ENCODE data around the gene HIC2. TPM values are rescaled to one million over a fixed set of nuclear protein-coding genes. Genes with fewer than 3 reads are reported as not detected.
"Not testable (repeated sequence)": the region's sequence is repeated elsewhere in the genome, so short reads cannot be mapped to it uniquely, and the experiment has no call there.

Gene HIC2
- total RNA-seq, 1 donor from 2014 or later: 4.4 TPM

DNA sequence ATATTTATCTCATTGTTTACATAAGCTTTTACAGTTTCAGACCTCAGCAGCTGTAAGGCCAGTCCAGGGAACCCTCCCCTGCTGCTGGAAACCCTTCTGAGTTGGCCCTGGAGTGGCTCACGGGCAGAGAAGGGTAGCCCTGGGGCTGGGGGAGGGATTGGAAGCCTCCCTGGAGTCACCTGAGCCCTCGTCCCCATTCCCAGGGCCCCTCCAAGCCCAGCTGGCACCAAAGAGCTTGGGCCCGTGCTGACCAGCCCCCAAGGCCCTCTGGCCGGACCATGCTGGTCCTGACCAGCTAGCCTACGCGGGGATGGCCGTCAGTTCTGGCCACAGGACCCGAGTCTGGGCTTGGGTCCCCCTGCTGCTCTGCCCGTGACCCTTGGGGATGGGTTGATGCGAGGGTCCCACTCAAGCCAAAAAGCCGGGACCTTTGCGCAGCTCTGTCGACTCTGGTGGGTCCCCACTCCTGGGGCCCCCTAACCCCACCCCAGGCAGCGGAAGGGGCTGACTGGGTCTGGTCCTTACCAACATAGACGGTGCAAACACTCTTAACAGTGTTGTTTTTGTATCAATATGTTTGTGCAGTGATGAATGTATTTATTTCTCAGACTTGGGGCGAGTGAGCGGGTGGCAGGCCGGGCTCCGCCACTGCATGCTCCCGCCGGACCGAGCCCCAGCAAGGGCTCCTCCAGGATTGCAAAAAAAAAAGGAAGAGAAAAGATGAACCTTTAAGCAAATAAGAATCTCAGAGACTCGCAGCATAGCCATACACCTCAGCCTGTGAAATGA is 32.6 kb downstream of the HIC2 start:
- no peak for DNase-seq

GRCh38 chr22:21450320-21450831 is 33.2 kb downstream of the HIC2 start:
- no peak for DNase-seq

GRCh38 chr22:21450858-21451353 is 33.7 kb downstream of the HIC2 start:
- no peak for DNase-seq

DNA sequence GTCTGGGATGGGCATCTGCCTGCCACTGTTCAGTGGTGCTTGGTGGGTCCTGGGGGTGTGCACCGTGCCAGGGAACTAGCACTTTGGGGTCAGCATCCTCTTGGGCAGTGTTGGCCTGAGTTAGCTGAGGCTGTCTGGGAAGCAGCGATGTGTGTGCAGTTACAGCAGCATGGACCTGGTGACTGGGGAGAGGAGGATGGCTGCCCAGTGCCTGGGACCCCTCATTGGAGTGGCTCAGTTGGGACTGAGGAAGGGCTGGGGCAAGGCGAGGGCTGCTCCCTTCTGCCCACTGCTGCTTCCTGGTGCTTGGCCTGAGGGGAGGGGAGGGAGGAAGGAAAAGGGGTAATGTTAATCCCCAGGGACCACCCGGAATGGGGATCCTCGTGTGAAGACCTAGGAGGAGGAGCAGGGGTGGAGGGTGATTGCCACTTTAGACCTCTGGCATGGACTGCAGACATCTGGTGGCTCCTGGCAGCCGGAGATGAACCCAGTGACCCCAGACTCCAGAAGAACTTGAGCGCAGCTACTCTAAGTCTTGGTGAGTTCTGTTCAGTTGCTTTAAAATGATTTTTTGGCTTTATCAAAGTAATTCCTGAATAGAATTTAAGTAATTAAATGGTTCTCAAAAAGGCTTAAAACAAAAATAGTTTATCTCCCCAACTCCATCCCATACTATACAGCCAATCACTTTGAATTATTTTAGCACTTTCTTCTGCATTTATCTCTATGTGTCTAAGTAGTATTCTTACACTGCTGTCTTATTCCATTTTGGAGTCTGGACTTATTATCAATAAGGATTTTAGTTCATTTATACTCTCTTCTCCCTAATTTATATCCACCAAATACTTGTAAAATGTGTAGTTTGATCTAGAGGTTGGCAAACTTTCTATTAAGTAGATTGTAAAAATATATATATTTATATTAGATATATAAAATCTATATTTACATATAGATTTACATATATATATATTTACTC is 34.7 kb downstream of the HIC2 start:
- DNase-seq: no peak

DNA sequence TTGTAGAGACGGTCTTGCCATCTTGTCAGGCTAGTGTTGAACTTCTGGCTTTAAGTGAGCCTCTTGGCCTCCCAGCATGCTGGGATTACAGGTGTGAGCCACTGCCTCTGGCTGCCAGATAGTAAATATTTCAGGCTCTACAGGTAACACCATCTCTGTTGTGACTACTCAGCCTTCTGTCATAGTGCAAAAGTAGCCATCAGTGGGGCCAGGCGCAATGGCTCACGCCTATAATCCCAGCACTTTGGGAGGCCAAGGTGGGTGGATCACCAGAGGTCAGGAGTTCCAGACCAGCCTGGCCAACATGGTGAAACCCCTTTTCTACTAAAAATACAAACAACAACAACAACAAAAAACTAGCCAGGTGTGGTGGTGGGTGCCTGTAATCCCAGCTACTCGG is 35.5 kb downstream of the HIC2 start:
- not testable (repeated sequence) for DNase-seq

DNA sequence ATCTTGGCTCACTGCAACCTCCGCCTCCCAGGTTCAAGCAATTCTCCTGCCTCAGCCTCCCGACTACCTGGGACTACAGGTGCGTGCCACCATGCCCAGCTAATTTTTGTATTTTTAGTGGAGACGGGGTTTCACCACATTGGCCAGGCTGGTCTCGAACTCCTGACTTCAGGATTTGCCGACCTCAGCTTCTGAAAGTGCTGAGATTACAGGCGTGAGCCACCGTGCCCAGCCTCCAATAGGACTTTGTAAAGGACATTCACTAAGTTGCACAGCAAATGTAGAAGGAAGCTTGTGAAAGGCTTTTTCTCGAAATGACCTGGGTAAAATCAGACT is 37.8 kb downstream of the HIC2 start:
- DNase-seq: not testable (repeated sequence)

DNA sequence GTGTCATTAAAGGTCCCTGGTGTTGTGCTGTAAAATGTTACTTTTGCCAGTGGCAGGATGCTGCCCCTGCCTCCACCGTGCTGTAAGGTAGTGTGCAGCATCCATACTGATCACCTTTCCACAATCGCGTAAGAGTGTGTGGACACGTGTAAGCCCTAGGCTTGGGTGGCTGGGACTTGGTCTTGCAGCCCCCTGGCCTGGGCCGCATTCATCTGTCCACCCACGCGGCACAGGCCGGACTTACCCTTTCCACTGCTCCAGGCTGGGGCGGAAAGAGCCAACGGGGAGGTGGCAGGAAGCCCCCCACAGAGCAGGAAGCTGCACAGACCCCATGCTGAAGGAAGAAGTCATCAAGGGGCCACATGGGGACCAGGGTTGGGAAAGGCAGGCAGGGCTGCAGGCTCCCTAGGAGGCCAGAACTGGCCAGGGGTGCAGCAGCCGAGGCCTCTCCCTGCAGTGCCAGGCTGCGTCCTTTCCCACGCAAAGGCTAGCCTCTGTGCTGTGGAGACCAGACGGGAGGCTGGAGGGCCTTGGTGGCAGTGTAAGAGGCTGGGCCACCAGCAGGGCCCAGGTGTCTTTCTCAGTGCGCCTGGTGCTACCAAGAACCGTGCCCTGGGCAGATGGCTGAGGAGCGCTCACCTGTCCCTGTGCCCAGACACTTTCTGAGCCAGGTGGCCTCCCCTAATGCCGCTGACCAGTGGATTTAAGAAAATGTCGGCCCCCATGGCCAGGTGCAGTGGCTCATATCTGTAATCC is 38.3 kb downstream of the HIC2 start:
- DNase-seq: no peak

DNA sequence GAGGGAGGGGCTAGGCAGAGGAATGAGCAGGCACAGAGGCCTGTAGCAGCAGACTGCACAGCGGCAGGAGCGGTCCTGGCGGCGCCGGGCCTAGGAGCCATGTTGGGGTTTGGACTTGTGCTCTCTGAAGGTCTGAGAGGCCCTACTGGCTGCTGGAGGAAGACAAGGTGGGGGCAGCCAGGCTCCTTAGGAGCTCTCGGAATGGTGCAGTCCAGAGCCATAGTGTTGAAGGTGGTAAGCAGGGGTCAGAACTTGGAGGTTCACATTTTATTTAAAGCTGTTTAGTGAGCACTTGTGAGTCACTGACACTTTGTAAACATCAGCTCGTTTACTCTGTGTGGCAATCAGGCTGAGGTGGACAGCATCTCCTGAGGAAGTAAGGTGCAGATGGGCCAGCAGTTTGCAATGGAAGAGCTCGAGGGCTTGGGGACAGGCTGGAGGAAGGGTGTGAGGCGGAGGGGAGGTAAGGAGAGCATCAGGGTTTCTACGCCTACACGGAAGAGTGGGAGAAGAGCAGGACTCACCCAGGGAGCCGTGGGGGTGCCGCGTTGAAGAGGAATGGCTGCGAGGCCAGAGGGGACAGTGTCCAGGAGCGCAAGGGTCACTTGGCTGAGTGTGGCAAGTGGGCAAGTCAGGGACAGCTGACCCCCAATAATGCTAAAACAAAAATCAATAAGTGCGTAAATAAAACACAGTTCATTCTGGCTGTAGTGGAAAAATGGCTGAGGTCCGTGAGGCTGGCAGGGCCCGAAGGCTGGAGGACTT is 40.0 kb downstream of the HIC2 start:
- DNase-seq: no peak

DNA sequence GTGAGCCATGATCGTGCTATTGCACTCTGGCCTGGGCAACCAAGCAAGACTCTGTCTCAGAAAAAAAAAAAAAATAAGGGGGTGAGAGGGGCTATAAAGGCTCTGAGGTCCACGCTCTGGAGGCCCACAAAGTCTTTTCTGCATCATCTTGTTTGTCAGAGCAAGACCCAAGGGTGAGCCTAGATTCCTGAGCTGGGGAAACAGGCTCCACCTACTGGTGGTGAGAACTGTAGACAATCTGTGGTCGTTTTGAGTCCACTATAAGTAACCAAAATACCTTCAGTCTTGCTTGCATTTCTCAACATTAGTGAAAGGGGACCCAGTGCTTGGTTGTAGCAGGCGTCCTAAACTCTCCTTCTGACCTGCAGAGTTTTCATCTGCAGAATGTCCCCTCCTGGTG is 45.5 kb downstream of the HIC2 start:
- DNase-seq: not testable (repeated sequence)

DNA sequence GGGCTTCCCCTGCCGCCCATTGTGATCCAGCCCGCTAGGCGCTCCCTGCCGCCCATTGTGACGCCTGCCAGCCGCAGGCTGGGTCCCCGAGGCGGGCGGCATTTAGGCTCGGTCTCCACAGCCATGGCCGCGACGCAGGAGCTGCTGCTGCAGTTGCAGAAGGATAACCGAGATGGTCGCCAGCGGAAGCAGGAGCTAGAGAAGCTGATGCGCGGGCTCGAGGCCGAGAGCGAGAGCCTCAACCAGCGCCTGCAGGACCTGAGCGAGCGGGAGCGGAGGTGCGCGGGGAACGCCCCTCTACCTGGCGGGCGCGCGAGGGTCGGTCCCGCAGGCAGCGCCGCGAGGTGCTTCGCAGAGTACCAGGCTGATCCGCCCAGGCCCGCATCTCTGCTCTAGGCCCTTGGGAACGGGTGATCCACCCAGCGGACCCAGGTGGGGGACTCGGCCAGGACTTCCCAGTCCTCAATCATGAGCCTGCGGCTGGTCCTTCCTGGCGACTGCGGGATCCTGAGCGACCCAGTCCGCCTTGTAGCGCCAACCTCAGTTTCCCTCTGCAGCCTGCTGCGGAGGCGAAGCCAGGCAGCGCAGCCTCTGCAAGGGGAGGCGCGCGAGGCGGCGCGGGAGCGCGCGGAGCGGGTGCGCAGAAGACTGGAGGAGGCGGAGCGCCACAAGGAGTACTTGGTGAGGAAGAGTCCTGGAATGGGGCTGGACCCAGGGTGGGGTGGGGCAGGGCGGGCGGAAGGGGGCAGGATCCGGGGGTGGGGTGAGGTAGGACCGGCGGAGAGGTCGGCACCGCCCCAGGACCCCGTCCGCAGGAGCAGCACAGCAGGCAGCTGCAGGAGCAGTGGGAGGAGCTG is 50.4 kb downstream of the HIC2 start, which contains the start of gene TMEM191C:
TSS of gene TMEM191C (plus strand) at position 51 of the 857 bp plus-strand sequence. CDS start at position 124, 73 bp downstream.
- not testable (repeated sequence) for DNase-seq

DNA sequence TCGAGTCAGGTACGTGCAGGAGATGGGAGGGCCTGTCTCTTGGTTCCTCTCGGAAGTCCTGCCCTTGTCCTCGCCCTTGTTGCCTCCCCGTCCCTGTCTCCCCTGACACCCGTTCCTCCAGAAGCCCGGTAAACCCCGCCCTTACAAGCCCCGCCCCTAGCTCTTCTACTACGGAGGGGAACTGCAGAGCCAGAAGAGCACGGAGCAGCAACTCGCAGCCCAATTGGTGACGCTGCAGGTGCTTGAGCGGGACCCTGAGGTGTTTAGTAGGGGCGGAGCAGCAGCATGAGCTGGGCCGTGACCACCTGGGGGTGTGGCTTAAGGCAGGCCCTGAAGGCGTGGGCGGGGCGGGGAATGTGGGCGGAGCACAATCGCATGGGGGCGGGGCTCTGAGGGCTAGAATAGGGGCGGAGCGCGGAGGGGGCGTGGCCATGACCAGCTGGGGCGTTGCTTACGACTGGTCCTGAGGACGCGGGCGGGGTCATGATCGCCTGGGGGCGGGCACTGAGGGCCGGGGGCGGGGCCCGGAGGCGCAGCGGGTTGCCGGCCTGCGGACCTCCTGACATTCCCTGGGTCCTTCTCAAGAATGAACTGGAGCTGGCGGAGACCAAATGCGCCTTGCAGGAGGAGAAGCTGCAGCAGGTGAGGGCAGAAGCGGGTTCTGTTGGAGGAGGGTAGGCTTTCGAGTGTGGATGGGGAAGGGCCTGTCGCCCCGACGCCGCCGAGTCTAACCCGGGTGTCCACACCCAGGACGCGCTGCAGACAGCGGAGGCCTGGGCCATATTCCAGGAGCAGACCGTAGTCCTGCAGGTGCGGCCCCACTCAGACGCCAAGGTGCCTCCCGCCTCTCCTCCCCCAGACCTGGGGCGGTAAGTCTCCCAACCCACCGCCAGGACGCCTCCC is 51.3 kb downstream of the HIC2 start:
- DNase-seq: peak; percentile 70

- DNase-seq: not testable (repeated sequence)
Observed at GRCh38 chr22:21469097-21469994, 52.2 kb downstream of the HIC2 start.

DNA sequence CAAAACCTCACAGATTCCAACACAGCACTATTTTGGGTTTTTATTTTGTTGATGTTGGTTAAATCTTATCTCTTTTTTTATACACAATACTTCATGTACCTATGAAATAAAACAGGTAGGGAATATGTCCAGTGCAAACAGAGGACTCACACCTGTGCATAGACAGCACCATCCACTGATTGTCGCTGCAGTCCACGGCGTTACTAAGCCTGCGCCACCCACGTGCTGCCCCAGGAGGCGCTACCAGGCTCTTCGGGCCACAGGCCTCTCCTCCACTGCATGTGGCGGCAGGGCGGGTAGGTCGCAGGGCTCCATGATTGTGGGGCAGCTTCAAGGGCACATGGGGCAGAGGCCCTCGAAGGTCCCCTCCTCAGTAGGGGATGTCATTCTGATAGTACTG is 55.8 kb downstream of the HIC2 start:
- not testable (repeated sequence) for DNase-seq

GRCh38 chr22:21473664-21474063 is 56.5 kb downstream of the HIC2 start:
- not testable (repeated sequence) for DNase-seq

DNA sequence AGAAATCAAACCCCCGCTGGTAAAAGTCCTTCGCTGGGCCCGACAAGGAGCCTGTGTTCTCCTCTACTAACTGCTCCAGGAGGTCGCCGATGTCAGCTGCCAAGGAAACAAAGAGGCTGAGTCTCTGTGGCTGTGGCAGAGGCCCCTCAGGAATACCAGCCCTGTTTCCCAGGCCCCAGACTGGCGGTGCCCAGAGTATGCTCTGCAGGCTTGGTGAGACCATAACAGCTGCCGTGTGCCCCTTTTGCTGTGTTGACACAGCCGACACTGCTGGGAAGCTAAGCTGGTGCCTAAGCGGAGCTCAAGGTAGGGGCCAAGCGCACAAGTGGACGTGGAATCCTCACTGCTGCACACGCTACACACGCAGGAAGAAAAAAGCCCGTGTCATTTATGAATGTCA is 66.9 kb downstream of the HIC2 start:
- not testable (repeated sequence) for DNase-seq

GRCh38 chr22:21487723-21488122 is 70.6 kb downstream of the HIC2 start:
- not testable (repeated sequence) for DNase-seq

DNA sequence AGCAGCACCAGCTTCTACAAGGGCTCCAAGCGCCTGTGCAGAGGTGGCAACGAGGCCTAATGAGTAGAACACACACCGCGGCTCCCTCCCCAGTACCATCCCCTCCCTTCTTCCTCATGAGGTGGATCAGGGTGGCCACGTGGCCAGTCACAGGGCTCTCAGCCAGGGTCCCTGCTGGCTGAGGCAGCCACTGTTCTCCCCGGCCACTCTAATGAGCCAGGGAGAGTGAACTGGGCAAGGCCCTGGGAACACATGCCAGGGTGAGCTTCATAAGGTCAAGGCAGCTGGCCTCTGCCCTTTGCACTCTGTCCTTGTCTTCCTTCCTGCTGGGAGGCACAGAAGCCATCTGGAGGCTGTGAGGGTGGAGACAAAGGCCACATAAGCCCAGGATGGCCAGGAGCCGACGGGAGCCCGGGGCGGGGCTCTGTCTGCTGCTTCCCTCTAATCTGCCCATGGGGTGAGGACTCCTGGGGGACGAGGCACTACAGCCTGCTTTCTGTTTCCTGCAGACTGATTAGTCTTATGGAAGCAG is 72.0 kb downstream of the HIC2 start:
- not testable (repeated sequence) for DNase-seq

DNA sequence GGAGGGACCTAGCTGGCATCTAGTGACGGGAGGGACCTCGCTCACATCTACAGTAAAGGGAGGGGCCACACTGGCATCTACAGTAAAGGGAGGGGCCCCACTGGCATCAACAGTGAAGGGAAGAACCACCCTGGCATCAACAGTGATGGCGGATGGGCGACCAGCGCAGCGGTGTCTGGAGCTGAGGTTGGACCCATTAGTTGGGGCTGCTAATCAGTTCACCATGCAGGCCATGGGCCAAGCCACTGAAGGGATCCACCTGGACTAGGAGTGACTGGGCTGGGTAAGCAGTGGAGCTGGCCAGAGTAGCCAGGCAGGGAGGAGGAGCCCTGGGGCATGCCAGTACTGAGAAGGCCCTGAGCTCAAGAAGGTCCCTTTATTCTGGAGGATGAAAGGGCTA is 73.4 kb downstream of the HIC2 start:
- DNase-seq: not testable (repeated sequence)

Measured in dermis blood vessel endothelial cell (primary cell).